ENCODE measurements around the gene MT2A.
"Not testable (repeated sequence)": the region's sequence is repeated elsewhere in the genome, so short reads cannot be mapped to it uniquely, and the experiment has no call there.

The MT2A gene

DNA sequence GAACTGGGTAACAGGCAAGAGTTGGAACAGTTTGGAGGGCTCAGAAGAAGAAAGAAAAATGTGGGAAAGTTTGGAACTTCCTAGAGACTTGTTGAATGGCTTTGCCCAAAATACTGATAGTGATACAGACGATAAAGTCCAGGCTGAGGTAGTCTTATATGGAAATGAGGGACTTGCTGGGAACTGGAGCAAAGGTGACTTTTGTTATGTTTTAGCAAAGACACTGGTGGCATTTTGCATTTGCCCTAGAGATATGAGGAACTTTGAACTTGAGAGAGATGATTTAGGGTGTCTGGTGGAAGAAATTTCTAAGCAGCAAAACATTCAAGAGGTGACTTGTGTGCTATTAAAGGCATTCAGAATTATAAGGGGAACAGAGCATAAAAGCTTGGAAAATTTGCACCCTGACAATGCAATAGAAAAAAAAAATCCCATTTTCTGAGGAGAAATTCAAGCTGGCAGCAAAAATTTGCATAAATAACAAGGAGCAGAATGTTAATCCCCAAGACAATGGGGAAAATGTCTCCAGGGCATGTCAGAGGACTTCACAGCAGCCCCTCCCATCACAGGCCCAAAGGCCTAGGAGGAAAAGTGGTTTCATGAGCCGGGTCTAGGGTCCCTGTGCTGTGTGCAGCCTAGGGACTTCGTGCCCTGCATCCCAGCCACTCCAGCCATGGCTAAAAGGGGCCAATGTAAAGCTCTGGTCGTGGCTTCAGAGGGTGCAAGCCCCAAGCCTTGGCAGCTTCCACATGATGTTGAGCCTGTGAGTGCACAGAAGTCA lies 13.5 kb downstream of the MT2A start:
- not testable (repeated sequence) for H3K14ac ChIP-seq (ENCODE audit: low read length); H2AFZ ChIP-seq (ENCODE audit: low read length); H4K8ac ChIP-seq (ENCODE audit: low read depth, low read length); H2BK15ac ChIP-seq (ENCODE audit: low read length); H3K27ac ChIP-seq (replicated peaks; ENCODE audit: low read length); DNase-seq (ENCODE audit: low spot score); H2BK12ac ChIP-seq (ENCODE audit: low read length); H3K4me2 ChIP-seq (ENCODE audit: insufficient read depth, low read length, poor library complexity, severe bottlenecking); H3K36me3 ChIP-seq (replicated peaks in 1 of 2; ENCODE audit: control insufficient read depth in 2 of 2, insufficient read depth in 2 of 2, low read length in 2 of 2); H2BK5ac ChIP-seq (ENCODE audit: low read length); H3K4me3 ChIP-seq (ENCODE audit: low read length in 2 of 2); H3K79me1 ChIP-seq (ENCODE audit: low read depth, low read length); H3K4ac ChIP-seq (ENCODE audit: low read length); H3K23ac ChIP-seq (ENCODE audit: low read depth, low read length, poor library complexity); H3K9me3 ChIP-seq (replicated peaks in 1 of 2; ENCODE audit: control insufficient read depth in 2 of 2, insufficient read depth in 1 of 2, low read depth in 1 of 2, low read length in 2 of 2); H2BK120ac ChIP-seq (ENCODE audit: low read depth, low read length); H2AK5ac ChIP-seq (ENCODE audit: low read depth, low read length); H3K9ac ChIP-seq (ENCODE audit: low read depth, low read length, poor library complexity); H3K18ac ChIP-seq (ENCODE audit: low read length); H4K91ac ChIP-seq (ENCODE audit: low read depth, low read length, poor library complexity)
- no CpG with 5 or more reads among the region's 4 CpGs for WGBS, 2 donors (ENCODE audit: extremely low coverage in 2 of 2, insufficient read length in 2 of 2, insufficient replicate concordance in 1 of 2)
- peaks cover 34 to 93% (median 68%) of the 10 kb centered on the region in 3 experiments for H3K27me3 ChIP-seq (ENCODE audit: control insufficient read depth in 3 of 3, insufficient read depth in 3 of 3, low read depth in 1 of 3, low read length in 3 of 3)
- H3K4me1 ChIP-seq (ENCODE audit: control insufficient read depth in 2 of 2, insufficient read depth in 1 of 2, low read depth in 1 of 2, low read length in 2 of 2): peaks cover 4 to 11% of the 10 kb centered on the region in 2 donors

DNA sequence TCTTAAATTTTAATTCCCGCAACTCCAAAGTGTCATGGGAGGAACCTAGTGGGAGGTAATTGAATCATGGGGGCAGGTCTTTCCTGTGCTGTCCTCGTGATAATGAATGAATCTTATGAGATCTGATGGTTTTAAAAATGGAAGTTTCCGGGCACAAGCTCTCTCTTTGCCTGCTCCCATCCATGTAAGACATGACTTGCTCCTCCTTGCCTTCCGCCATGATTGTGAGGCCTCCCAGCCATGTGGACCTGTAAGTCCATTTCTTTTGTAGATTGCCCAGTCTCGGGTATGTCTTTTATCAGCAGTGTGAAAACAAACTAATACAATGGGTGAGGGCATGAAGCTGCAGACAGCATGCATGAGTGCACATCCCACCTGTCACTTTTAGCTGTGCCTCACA lies 14.8 kb downstream of the MT2A start:
- H3K27me3 ChIP-seq (ENCODE audit: control insufficient read depth in 3 of 3, insufficient read depth in 3 of 3, low read depth in 1 of 3, low read length in 3 of 3): peaks cover 24 to 88% (median 63%) of the 10 kb centered on the region in 3 experiments
- not testable (repeated sequence) for H3K9ac ChIP-seq (ENCODE audit: low read depth, low read length, poor library complexity); H3K4ac ChIP-seq (ENCODE audit: low read length); H2BK120ac ChIP-seq (ENCODE audit: low read depth, low read length); H3K4me2 ChIP-seq (ENCODE audit: insufficient read depth, low read length, poor library complexity, severe bottlenecking); H3K36me3 ChIP-seq (replicated peaks in 1 of 2; ENCODE audit: control insufficient read depth in 2 of 2, insufficient read depth in 2 of 2, low read length in 2 of 2); H3K18ac ChIP-seq (ENCODE audit: low read length); H2AK5ac ChIP-seq (ENCODE audit: low read depth, low read length); H3K9me3 ChIP-seq (replicated peaks in 1 of 2; ENCODE audit: control insufficient read depth in 2 of 2, insufficient read depth in 1 of 2, low read depth in 1 of 2, low read length in 2 of 2); H2BK5ac ChIP-seq (ENCODE audit: low read length); H2AFZ ChIP-seq (ENCODE audit: low read length); DNase-seq (ENCODE audit: low spot score); H4K8ac ChIP-seq (ENCODE audit: low read depth, low read length); H2BK15ac ChIP-seq (ENCODE audit: low read length); H3K23ac ChIP-seq (ENCODE audit: low read depth, low read length, poor library complexity); H3K4me1 ChIP-seq (ENCODE audit: control insufficient read depth in 2 of 2, insufficient read depth in 1 of 2, low read depth in 1 of 2, low read length in 2 of 2); H3K14ac ChIP-seq (ENCODE audit: low read length); H4K91ac ChIP-seq (ENCODE audit: low read depth, low read length, poor library complexity); H2BK12ac ChIP-seq (ENCODE audit: low read length); H3K27ac ChIP-seq (replicated peaks; ENCODE audit: low read length); H3K79me1 ChIP-seq (ENCODE audit: low read depth, low read length); H3K4me3 ChIP-seq (ENCODE audit: low read length in 2 of 2)
- whole genome bisulfite sequencing, 2 donors (ENCODE audit: extremely low coverage in 2 of 2, insufficient read length in 2 of 2, insufficient replicate concordance in 1 of 2): no CpG with 5 or more reads among the region's 5 CpGs

- Histone ChIP-seq H2AK5ac (ENCODE audit: low read depth, low read length) (no peak overlapping the region), H2BK15ac (ENCODE audit: low read length) (no peak overlapping the region), H3K18ac (ENCODE audit: low read length) (no peak overlapping the region), H3K4ac (ENCODE audit: low read length) (no peak overlapping the region), H2BK12ac (ENCODE audit: low read length) (no peak overlapping the region), H3K4me2 (ENCODE audit: insufficient read depth, low read length, poor library complexity, severe bottlenecking) (no peak overlapping the region), H3K27me3 (ENCODE audit: control insufficient read depth in 3 of 3, insufficient read depth in 3 of 3, low read depth in 1 of 3, low read length in 3 of 3) (peaks cover 22 to 88% (median 63%) of the 10 kb centered on the region in 3 experiments), H3K9ac (ENCODE audit: low read depth, low read length, poor library complexity) (no peak overlapping the region), H2BK120ac (ENCODE audit: low read depth, low read length) (no peak overlapping the region), H3K23ac (ENCODE audit: low read depth, low read length, poor library complexity) (no peak overlapping the region), H3K27ac (replicated peaks; ENCODE audit: low read length) (no peak overlapping the region), H3K14ac (ENCODE audit: low read length) (no peak overlapping the region), H3K4me3 (ENCODE audit: low read length in 2 of 2) (no peak overlapping the region), H2AFZ (ENCODE audit: low read length) (no peak overlapping the region), H3K4me1 (ENCODE audit: control insufficient read depth in 2 of 2, insufficient read depth in 1 of 2, low read depth in 1 of 2, low read length in 2 of 2) (peaks cover 4 to 6% of the 10 kb centered on the region in 2 donors), H2BK5ac (ENCODE audit: low read length) (no peak overlapping the region), H4K8ac (ENCODE audit: low read depth, low read length) (no peak overlapping the region), H3K79me1 (ENCODE audit: low read depth, low read length) (no peaks in the 10 kb centered on the region), H4K91ac (ENCODE audit: low read depth, low read length, poor library complexity) (no peak overlapping the region), H3K36me3 (replicated peaks in 1 of 2; ENCODE audit: control insufficient read depth in 2 of 2, insufficient read depth in 2 of 2, low read length in 2 of 2) (no peaks in the 10 kb centered on the region), H3K9me3 (replicated peaks in 1 of 2; ENCODE audit: control insufficient read depth in 2 of 2, insufficient read depth in 1 of 2, low read depth in 1 of 2, low read length in 2 of 2) (no peaks in the 10 kb centered on the region)
- no peak for DNase-seq (ENCODE audit: low spot score)
- no CpG with 5 or more reads among the region's 2 CpGs for WGBS, 2 donors (ENCODE audit: extremely low coverage in 2 of 2, insufficient read length in 2 of 2, insufficient replicate concordance in 1 of 2)
Measured at GRCh38 chr16:56623637-56624036, 15.3 kb downstream of the MT2A start.

- Histone ChIP-seq H3K4me3 (ENCODE audit: low read length in 2 of 2) (peak within 1 kb of the TSS; percentile 20 to 58), H3K18ac (ENCODE audit: low read length) (peak within 1 kb of the TSS; percentile 84), H2BK15ac (ENCODE audit: low read length) (no peak within 1 kb of the TSS), H2BK120ac (ENCODE audit: low read depth, low read length) (no peak within 1 kb of the TSS), H3K4ac (ENCODE audit: low read length) (no peak within 1 kb of the TSS), H2AFZ (ENCODE audit: low read length) (peak within 1 kb of the TSS; percentile 86), H2BK5ac (ENCODE audit: low read length) (no peak within 1 kb of the TSS), H3K9ac (ENCODE audit: low read depth, low read length, poor library complexity) (peak within 1 kb of the TSS; percentile 37), H4K91ac (ENCODE audit: low read depth, low read length, poor library complexity) (no peak within 1 kb of the TSS), H2AK5ac (ENCODE audit: low read depth, low read length) (no peak within 1 kb of the TSS), H3K27ac (replicated peaks; ENCODE audit: low read length) (no peak within 1 kb of the TSS), H3K36me3 (replicated peaks in 1 of 2; ENCODE audit: control insufficient read depth in 2 of 2, insufficient read depth in 2 of 2, low read length in 2 of 2) (no peaks in the 10 kb centered on the region), H2BK12ac (ENCODE audit: low read length) (no peak within 1 kb of the TSS), H3K4me1 (ENCODE audit: control insufficient read depth in 2 of 2, insufficient read depth in 1 of 2, low read depth in 1 of 2, low read length in 2 of 2) (peaks cover 4 to 6% of the 10 kb centered on the region in 2 donors), H3K79me1 (ENCODE audit: low read depth, low read length) (no peaks in the 10 kb centered on the region), H3K4me2 (ENCODE audit: insufficient read depth, low read length, poor library complexity, severe bottlenecking) (peak within 1 kb of the TSS; percentile 48), H3K27me3 (ENCODE audit: control insufficient read depth in 3 of 3, insufficient read depth in 3 of 3, low read depth in 1 of 3, low read length in 3 of 3) (peaks cover 25 to 89% (median 68%) of the 10 kb centered on the region in 3 experiments), H3K14ac (ENCODE audit: low read length) (peak within 1 kb of the TSS; percentile 63), H3K9me3 (replicated peaks in 1 of 2; ENCODE audit: control insufficient read depth in 2 of 2, insufficient read depth in 1 of 2, low read depth in 1 of 2, low read length in 2 of 2) (no peaks in the 10 kb centered on the region), H3K23ac (ENCODE audit: low read depth, low read length, poor library complexity) (peak within 1 kb of the TSS; percentile 60), H4K8ac (ENCODE audit: low read depth, low read length) (peak within 1 kb of the TSS; percentile 68)
- no CpG with 5 or more reads among the region's 62 CpGs for WGBS, 2 donors (ENCODE audit: extremely low coverage in 2 of 2, insufficient read length in 2 of 2, insufficient replicate concordance in 1 of 2)
- no peak for DNase-seq (ENCODE audit: low spot score)
Measured at GRCh38 chr16:56625140-56625942, 17.0 kb downstream of the MT2A start, which contains the start of gene MT1E. Gene MT1E (plus strand): TSS chr16:56625781. CDS start chr16:56625852, 71 bp downstream.
